ENCODE data around the gene WASHC3.

- TF ChIP-seq CTCF (conservative IDR thresholded peaks at IDR 0.05) = no peak
- no peak for TF ChIP-seq EZH2 (IDR thresholded peaks at IDR 0.05; ENCODE audit: low read depth)
Measured at GRCh38 chr12:102054345-102054744, 7.4 kb downstream of the WASHC3 start.
